Midbrain (tissue), 1 donor: ENCODE data around the gene EFCAB14.
"Not testable (repeated sequence)": the region's sequence is repeated elsewhere in the genome, so short reads cannot be mapped to it uniquely, and the experiment has no call there.

Experiments
- DNase-seq: peaks from one replicate; lab custom pipeline; 2025; lab: John Stamatoyannopoulos, UW

Gene EFCAB14

DNA sequence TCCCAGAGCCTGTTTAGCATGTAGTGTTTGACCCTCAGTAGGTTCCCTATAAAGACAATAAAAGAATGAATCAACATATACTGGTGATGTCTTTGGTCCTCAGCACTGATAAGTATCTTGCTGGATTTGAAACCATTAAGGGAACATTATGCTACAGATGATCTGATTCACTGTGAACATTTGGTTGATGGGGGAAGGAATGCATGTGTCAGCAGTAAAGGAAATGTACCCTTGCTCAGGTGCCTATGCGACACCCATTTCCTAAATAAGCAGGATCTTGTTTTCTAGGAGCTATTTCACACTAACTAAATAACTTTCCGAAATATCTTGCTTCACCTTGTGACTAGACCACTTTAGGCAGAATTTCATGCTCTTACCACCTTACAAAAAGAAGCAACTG is 34.2 kb downstream of the EFCAB14 start:
- no peak for DNase-seq

GRCh38 chr1:46682064-46682463 is 36.9 kb downstream of the EFCAB14 start:
- no peak for DNase-seq

DNA sequence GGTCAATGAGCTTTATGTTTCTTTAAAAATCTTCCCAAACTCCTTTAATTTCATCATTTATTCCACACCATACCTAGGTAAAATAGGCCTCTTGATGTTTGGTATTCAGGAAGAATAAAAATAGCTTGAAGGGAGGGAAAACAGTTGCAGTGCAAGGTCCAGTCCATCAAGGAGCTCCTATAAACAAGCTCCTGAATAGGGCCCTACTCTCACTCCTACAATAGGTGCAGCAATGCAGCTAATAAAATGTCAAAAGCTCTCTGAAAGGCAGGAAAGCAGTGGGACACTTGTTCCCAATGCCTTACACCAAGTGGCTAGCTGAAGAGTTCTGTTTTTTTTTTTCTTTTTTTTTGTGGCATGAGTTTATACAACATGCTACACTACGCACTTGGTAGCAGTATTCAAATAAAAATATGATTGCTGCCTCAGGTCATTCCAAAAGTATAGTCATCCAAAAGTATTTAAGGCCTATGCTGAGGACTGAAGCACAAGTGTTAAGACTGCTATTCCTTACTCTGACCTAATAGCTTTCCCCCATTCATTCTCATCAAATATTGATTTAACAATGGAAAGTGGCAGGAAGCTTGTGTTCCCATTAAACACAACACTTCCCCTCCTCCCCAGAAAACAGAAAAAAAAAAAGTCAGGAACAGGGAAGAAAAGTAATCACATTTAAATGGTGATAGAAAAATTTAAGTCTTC is 37.4 kb downstream of the EFCAB14 start:
- DNase-seq, result no peak

DNA sequence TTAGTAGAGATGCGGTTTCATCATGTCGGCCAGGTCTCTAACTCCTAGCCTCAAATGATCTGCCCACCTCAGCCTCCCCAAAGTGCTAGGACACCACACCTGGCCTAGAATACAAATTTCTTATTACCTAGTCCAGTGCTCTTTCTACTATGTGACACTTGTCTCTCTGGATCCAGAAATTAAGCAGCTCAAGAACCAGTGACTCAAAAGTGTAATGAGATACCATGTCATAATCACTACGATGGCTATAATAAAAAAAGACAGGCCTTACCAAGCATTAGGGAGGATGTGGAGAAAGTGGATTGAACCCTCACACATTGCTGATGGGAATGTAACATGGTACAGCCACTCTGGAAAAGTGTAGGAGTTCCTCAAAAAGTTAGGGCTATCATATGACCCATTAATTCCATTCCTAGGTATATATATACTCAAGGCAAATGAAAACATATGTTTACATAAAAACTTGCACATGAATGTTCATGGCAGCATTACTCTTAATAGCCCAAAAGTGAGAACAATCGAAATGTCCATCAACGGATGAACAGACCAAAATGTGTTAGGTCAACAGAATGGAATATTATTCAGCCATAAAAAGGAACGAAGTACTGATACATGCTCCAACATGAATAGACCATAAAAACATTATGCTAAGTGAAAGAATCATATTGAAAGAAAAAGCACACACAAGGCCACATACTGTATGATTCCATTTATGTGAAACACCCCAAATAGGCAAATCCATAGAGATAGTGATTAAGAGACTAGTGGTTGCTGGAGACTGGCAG is 38.9 kb downstream of the EFCAB14 start:
- no peak for DNase-seq

GRCh38 chr1:46677339-46677738 is 41.6 kb downstream of the EFCAB14 start:
- DNase-seq, result no peak

GRCh38 chr1:46676531-46676930 is 42.4 kb downstream of the EFCAB14 start:
- DNase-seq, result no peak

DNA sequence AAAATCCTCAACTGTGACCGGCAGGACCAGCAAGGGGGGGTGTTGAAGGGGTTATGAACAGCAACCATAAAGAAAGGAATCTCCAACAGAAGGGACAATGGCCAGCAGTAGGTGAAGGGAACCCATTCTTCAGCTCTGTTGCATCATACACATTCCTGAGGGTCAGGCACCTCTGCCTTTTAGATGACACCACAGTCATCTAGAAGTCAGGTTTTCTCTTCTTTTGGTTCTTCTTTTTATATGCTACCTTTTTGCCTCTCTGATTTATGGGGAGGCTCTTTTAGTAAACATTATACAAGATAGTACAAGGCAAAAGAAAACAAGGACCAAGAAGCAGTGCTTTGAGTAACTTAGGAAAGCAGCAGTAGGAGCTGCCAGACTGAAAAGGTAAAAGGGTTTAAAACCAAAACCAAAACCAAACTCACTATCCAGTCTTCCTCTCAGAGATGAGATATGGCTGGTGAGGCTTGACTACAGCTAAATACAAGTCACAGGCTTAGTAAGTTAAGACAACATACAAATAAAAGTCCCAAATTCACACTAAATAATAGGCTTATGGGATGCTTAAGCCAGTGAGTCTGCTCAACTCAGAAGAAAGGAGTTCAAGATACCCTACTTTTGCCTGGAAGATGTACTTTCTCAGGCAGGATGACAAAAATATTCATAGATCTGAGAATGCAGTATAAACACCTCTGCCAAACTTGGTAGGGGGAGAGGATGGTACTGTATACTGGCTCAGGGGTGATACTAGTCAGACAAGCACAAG is 43.2 kb downstream of the EFCAB14 start:
- no peak for DNase-seq

- no peak for DNase-seq
Measured at GRCh38 chr1:46673749-46674182, 45.1 kb downstream of the EFCAB14 start.

GRCh38 chr1:46672696-46673095 is 46.2 kb downstream of the EFCAB14 start:
- no peak for DNase-seq

DNA sequence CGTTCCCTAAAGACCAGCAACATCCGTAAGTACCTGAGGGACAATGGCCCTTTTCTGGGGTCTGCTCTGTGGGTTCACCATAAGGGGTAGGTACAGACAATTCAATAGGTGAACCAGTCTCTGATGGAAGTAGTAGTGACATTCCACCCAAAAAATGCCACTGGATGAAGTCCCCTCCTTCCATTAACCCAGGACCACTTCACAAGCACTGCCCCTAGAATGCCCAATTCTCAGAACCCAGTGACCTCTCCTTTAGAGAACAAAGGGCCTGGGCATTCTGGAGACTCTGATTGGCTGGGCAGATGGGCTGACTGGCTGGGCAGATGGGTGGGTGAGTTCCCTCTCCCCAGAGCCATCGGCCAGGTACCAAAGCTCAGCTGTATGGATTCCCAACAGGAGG is 47.4 kb downstream of the EFCAB14 start, which contains the start of gene TEX38:
TSS of gene TEX38 (plus strand) at position 301 of the 400 bp plus-strand sequence. CDS start at position 382, 81 bp downstream.
- no peak for DNase-seq

- no peak for DNase-seq
Measured at GRCh38 chr1:46670134-46670533, 48.8 kb downstream of the EFCAB14 start.

DNA sequence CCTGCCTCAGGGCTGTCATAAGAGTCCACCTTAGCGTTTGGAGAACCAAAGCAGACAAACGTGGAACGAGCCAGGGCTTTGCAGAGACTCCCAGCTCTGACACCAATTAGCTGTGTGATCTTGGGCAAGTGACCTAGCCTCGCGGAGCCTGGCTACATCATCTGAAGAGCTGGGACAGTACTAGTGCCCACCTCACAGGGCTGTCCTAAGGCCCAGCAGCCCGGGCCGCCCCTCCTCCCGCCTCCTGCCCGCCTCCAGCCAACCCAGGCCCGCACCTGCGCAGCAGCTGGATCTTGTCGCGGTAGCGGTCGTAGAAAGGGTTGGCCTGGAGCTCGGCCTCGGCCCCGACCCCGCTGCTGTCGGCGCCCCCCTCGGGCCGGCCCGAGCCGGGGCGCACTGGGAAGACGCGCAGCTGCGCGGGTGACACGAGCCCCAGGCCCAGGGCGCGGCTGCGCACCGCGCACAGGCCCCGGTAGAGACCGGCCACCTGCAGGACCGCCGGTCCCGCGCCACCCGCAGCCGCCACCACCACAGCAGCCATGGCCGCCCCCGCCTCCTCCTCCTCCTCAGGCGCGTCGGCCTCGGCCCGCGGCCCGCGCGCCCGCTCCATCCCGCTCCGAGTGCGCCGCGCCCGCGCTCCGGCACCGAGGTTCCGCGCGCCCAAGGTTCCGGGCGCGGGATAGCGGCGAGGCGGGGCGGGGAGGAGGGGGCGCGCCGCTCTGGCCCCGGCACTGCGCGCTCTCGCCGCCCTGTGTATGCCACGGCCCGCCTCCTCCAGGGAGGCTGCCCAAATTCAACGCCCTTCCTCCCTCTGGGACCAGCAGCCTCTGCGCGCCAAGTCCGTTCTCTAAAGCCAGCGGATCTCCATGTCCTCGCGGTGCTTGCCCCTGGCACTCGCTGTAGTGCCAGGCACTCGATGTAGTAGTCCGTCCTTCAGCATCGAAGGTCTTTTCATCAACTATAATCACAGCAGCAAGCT is 50.8 kb downstream of the EFCAB14 start, which contains the start of gene ATPAF1:
TSS of gene ATPAF1 (minus strand) at position 583 of the 979 bp plus-strand sequence. CDS start at position 541, 42 bp downstream.
- peak; percentile 79 for DNase-seq

DNA sequence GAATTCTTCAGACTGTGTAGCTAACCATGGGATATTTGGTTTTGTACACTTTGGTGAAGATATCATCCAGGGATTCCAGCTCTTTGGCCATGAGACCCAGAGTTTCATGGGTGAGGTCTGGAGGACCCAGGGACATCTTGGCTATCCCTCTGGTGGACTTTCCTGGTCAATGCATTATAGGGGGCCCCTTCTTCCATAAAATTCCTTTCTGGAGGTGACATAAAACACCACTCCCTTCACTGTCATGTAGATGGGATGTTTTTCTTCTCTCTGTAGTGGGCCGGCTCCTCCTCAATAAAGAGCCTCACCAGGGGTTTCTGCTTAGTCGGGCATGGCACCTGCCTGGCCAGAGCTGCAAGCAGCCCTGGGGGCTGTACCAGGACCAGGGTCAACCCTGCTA is 52.9 kb downstream of the EFCAB14 start:
- no peak for DNase-seq

DNA sequence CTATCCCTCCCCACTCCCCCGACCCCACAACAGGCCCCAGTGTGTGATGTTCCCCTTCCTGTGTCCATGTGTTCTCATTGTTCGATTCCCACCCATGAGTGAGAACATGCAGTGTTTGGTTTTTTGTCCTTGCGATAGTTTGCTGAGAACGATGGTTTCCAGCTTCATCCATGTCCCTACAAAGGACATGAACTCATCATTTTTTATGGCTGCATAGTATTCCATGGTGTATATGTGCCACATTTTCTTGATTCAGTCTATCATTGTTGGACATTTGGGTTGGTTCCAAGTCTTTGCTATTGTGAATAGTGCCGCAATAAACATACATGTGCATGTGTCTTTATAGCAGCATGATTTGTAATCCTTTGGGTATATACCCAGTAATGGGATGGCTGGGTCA is 56.0 kb downstream of the EFCAB14 start:
- DNase-seq, result not testable (repeated sequence)

GRCh38 chr1:46660116-46660515 is 58.8 kb downstream of the EFCAB14 start:
- not testable (repeated sequence) for DNase-seq

DNA sequence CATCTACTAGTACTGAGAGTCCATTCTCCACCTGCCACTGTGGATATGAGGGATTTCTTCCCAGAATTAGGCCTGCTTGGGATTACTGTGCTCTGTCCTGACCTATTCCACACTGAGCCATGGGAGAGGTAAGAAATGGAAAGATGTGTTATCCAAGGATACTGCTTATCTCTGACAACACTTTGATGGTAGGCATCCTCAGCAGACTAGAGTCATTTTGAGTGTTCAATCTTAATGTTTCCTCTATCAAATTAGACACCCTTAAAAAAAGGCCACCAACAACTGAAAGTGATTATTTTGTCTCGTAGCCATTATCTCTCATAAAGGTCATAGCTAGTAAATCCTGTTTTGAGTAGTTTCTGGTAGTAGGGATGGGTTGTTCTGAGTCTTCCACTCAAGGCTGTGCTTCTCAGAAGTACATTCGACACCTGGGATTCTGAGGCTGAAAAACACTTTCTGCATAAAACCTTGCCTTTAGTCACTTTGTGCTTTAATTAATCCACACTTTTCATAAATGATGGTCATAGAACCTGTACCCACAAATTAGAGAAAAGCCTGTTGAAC is 59.5 kb downstream of the EFCAB14 start:
- DNase-seq, result no peak

DNA sequence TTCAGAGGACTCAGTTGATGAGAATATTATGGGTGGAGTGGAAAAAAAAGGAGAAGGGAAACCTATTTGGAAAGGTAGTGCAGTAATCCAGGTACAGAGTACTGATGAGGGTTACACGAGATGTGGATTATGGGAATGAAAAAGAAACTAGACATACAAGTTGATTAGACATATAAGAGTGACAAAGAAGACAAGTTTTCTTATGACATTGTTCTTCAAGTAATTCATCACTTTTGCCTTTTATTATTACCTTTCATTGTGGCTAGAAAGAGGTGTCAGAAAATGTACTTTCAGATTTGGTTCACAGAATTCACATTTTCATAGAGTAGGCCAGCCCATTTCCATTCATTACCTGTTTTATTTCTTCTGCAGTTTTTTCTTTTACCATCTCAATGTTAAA is 61.1 kb downstream of the EFCAB14 start:
- no peak for DNase-seq

DNA sequence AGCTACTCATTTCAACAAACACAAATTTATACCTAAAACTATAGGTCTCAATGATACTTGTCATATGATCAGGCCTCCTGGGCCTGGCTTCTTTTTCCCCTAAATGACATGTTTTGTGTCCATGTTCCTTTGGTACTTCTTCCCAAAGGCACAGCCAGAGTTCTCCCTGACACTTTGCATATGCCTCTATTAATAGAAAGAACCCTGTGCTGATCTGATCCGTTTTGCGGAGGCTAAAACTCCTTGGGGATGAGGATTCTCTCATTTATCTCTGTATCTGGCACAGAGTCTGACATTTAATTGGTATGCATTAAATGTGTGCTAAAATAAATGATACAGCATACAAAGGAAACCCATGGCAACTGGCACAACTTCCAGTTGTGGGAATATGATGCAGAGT is 62.3 kb downstream of the EFCAB14 start:
- DNase-seq, result no peak

DNA sequence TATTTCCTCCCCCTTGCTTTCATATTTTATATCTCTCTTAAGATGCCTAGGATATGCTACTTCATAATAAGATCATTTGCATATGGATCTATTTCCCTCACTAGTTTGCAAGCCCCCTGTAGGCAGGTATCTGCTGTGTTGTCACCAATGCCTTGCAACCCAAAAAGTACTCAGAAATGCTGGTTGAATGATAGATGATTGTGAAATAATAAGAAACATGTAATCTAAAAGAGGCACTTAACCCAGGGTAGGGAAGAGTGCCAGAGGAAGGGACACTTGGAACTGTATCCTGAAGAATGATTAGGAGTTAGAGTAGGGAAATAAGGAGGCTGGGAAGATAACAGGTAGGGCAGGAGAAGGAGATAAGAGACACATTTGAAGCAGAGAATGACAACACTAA is 63.1 kb downstream of the EFCAB14 start:
- no peak for DNase-seq

- DNase-seq, result not testable (repeated sequence)
Measured at GRCh38 chr1:46654698-46655097, 64.2 kb downstream of the EFCAB14 start.

- DNase-seq, result no peak
Measured at GRCh38 chr1:46654012-46654411, 64.9 kb downstream of the EFCAB14 start.
